AG04449 (cell line): ENCODE measurements around the gene ZNF335.

Experiments used
- CTCF ChIA-PET: fragments of 350-600 bp; formaldehyde crosslinking; extraction: SDS; loops from one replicate; lab custom pipeline; 2021; ENCODE audit warnings: antibody characterized with exemption; lab: Yijun Ruan, JAX
- POLR2A ChIA-PET: fragments of 400-600, 350-600 bp; formaldehyde crosslinking; extraction: SDS; loops from one replicate; lab custom pipeline; 2020; ENCODE audit warnings: antibody characterized with exemption, inconsistent platforms; lab: Yijun Ruan, JAX
- DNase-seq: peaks from one replicate; pipeline ENCODE4 v3.0.0-alpha.2; 2010; ENCODE audit warnings: low read depth, low spot score
- H3K4me3 ChIP-seq: 2 replicates; pipeline ENCODE4 v1.5.1; 2011; ENCODE audit warnings: low read depth, mild to moderate bottlenecking, control low read depth, low read length
- TF ChIP-seq, protein P1 (sequence below): IDR thresholded peaks from one replicate; pipeline ENCODE4 v1.5.1; 2011; ENCODE audit warnings: mild to moderate bottlenecking, moderate library complexity, low read length, control low read depth, inconsistent platforms; ENCODE audit not compliant: insufficient read depth; ENCODE audit errors: missing control alignments

The ZNF335 gene

GRCh38 chr20:45927071-45927878 lies 44.7 kb downstream of the ZNF335 start:
- no peak overlapping the region for H3K4me3 ChIP-seq
- no peak for DNase-seq
- ChIA-PET CTCF (interaction anchor here (0.8 to 1.6 kb wide), 4 partner anchors 37 to 103 kb away, joined by 3 to 8 read pairs (median 4); partner anchors contain the start of genes CTSA and NEURL2), POLR2A (interaction anchor here (1.1 kb wide), 2 partner anchors 22 to 33 kb away, joined by 3 read pairs; no protein-coding TSS in a partner anchor)
- TF ChIP-seq, protein P1, sequence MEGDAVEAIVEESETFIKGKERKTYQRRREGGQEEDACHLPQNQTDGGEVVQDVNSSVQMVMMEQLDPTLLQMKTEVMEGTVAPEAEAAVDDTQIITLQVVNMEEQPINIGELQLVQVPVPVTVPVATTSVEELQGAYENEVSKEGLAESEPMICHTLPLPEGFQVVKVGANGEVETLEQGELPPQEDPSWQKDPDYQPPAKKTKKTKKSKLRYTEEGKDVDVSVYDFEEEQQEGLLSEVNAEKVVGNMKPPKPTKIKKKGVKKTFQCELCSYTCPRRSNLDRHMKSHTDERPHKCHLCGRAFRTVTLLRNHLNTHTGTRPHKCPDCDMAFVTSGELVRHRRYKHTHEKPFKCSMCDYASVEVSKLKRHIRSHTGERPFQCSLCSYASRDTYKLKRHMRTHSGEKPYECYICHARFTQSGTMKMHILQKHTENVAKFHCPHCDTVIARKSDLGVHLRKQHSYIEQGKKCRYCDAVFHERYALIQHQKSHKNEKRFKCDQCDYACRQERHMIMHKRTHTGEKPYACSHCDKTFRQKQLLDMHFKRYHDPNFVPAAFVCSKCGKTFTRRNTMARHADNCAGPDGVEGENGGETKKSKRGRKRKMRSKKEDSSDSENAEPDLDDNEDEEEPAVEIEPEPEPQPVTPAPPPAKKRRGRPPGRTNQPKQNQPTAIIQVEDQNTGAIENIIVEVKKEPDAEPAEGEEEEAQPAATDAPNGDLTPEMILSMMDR, result no peak

DNA sequence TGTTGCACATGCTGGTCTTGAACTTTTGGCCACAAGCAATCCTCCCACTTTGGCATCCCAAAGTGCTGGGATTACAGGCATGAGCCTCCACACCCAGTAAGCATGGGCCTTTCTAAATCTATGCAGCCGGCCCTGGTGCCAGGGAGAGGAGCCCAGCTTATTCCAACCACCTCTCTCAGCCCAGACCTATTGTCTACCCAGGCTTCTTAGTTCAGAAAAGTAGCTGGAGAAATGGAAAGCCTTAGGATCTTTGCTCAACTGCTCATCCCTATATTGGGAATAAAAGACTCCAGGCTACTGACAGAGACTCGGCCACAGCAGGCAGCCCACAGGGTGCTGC lies 45.3 kb downstream of the ZNF335 start:
- POLR2A ChIA-PET, result interaction anchor here (4.8 kb wide), 1 partner anchor 8 kb away, joined by 31 read pairs; the partner anchor contains the start of gene PCIF1
- CTCF ChIA-PET, result interaction anchor here (0.8 kb wide), 1 partner anchor 37 kb away, joined by 3 read pairs; no protein-coding TSS in a partner anchor

DNA sequence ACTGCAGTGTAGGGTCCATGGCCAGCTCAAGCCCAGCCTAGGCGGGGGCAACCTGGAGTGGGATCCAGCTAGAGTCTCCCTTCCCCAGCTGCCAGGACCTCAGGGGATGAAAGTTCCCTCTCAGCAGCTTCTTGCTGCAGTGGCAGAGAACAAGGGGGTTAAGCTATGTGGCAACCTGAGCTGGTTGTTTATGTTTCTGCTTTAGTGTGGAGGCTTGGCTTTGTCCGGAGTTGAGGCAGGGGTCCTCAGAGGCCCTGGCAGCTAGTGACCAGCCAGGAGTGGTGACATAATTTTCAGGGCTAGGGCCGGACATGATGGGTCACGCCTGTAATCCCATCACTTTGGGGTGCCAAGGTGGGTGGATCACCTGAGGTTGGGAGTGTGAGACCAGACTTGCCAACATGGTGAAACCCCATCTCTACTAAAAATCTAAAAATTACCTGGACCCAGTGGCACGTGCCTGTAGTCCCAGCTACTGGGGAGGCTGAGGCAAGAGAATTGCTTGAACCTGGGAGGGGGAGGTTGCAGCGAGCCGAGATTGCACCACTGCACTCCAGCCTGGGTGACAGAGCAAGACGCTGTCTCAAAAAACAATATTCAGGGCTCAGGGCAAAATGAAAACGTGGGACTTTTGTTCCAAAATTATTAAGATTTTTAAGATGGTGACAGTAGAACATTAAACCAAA lies 46.0 kb downstream of the ZNF335 start:
- POLR2A ChIA-PET, result interaction anchor here (4.8 kb wide), 1 partner anchor 8 kb away, joined by 31 read pairs; the partner anchor contains the start of gene PCIF1

More for the DNA sequence above, 45.3 kb downstream of the ZNF335 start:
- TF ChIP-seq, protein P1, result no peak
- no peak overlapping the region for H3K4me3 ChIP-seq
- no peak for DNase-seq

DNA sequence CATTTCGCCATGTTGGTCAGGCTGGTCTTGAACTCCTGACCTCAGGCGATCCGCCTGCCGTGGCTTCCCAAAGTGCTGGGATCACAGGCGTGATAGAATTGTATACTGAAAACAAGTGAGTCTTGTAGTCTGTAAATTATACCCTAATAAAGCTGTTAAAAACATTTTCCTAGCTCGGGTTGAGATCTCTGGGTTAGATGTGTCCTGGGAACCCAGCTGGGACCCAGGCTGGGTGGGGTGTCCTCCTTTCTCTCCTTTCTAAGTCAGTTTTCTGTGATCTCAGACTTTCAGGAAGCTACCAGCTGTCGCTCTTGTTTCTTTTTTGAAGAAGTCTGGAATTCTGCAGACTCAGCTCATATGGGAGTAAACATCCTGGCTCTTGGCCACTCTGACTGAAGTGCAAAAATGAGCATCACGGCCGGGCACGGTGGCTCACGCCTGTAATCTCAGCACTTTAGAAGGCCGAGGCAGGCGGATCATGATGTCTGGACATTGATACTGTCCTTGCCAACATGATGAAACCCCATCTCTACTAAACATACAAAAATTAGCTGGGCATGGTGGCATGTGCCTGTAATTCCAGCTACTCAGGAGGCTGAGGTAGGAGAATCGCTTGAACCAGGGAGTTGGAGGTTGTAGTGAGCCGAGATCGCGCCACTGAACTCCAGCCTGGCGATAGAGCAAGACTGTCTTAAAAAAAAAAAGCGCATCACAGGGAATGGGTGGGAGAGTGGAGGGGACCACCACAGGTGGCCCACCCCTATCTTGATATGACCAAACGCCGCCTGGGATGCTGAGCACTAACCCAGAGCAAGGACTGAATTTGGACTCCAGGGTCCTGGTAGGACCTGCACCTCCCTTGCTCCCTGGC lies 47.4 kb downstream of the ZNF335 start:
- DNase-seq, result no peak
- H3K4me3 ChIP-seq, result no peak overlapping the region
- POLR2A ChIA-PET, result interaction anchor here (1.1 to 4.8 kb wide), 2 partner anchors 10 to 12 kb away, joined by 4 to 31 read pairs; partner anchors contain the start of gene PCIF1
- CTCF ChIA-PET, result interaction anchor here (1.2 to 1.9 kb wide), 3 partner anchors 9 to 45 kb away, joined by 4 to 5 read pairs (median 4); no protein-coding TSS in a partner anchor
- TF ChIP-seq, protein P1, result no peak

More for the DNA sequence above, 46.0 kb downstream of the ZNF335 start:
- TF ChIP-seq, protein P1, result no peak
- no peak for DNase-seq
- CTCF ChIA-PET, result interaction anchor here (0.7 to 1.9 kb wide), 2 partner anchors 7 to 36 kb away, joined by 3 to 4 read pairs; no protein-coding TSS in a partner anchor
- no peak overlapping the region for H3K4me3 ChIP-seq

DNA sequence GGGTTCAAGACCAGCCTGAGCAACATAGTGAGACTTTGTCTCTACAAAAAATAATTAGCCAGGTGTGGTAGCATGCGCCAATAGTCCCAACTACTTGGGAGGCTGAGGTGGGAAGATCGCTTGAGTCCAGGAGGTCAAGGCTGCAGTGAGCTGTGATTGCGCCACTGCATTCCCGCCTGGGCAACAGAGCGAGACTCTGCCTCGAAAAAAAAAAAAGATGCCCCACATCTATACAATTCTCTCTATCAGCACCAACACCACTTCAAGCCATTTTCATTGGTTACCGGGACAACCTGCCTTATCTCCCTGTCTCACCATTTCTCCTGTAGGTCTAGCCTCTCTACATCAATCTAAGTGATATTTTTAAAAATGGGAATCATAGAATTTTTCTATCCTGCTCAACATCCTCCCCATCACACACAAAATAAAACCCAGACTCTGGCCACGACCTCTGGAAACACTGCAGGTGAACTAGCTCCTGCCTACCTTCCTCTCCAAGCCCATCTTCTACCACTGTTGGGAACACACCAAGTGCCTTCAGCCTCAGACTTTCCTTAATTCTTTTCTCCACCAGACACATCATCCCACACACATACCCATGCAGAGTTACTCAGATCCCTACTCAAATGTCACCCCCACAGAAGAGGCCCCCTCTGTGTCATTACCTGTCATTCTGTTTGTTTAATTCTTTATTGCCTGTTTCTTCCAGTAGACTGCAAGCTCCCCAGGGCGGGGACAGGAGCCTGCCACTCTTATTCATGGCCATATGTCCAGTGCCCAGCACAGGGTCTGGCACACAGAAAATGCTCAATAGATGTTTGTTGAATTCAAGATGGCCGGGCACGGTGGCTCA lies 50.4 kb downstream of the ZNF335 start:
- CTCF ChIA-PET, result interaction anchor here (2.0 kb wide), 1 partner anchor 12 kb away, joined by 5 read pairs; no protein-coding TSS in a partner anchor
- TF ChIP-seq, protein P1, result no peak
- no peak overlapping the region for H3K4me3 ChIP-seq
- DNase-seq, result no peak
- POLR2A ChIA-PET, result interaction anchor here (4.8 kb wide), 1 partner anchor 13 kb away, joined by 31 read pairs; the partner anchor contains the start of gene PCIF1
